Measurements from ENCODE around the gene TMEM214. TPM values are rescaled to one million over a fixed set of nuclear protein-coding genes. Genes with fewer than 3 reads are reported as not detected.

The TMEM214 gene
- total RNA-seq = 49.3 and 60.7 TPM in 2 replicates

GRCh38 chr2:27032495-27033252, at the start of gene TMEM214:
TSS of gene TMEM214 (plus strand) at chr2:27032965. CDS start at chr2:27033016, 51 bp downstream.

GRCh38 chr2:27050996-27051901, 18.5 kb downstream of the TMEM214 start, which contains the start of gene AGBL5:
TSS of gene AGBL5 (plus strand) at chr2:27051668. CDS start at chr2:27052959, 1,291 bp downstream.

DNA sequence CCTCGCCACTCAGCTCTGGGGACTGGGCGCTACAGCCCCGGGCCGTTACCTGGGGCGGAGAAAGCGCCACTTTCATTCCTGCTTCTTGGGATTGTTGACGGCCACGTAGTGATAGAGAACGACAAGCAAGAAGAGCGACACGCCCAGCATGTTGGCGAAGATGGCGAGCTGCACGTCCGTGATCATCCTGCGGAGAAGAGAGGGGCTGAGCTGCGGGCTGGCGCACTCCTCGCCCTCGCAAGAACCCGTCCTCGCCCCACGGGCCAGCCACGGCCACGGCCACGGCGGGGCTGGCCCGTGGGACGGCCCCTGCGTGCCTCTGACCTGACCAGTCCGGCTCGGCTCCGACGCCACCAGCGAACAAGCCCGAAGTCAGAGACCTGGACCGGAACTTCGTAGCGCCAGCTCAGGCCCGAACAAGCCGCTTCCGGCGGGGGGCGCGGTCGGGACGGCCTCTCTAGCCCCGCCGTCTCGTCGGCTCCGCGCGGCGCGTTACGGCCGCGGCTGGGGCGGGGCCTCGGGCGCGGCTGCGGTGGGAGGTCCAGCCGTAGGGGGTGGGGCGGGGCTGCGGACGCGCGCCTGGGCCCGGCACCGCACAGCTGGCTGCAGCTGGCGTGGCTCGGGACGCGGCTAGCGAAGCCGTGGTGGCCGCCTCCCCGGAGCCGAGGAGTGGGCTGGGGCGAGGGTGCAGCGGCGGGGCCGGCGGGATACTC, 38.7 kb downstream of the TMEM214 start, which contains the start of gene OST4:
OST4 (minus strand) TSS at position 378 of the 713 bp plus-strand sequence.

GRCh38 chr2:27078267-27079194, 45.8 kb downstream of the TMEM214 start, which contains the start of gene EMILIN1:
TSS of gene EMILIN1 (plus strand) at chr2:27078615. CDS start at chr2:27079066, 451 bp downstream.

DNA sequence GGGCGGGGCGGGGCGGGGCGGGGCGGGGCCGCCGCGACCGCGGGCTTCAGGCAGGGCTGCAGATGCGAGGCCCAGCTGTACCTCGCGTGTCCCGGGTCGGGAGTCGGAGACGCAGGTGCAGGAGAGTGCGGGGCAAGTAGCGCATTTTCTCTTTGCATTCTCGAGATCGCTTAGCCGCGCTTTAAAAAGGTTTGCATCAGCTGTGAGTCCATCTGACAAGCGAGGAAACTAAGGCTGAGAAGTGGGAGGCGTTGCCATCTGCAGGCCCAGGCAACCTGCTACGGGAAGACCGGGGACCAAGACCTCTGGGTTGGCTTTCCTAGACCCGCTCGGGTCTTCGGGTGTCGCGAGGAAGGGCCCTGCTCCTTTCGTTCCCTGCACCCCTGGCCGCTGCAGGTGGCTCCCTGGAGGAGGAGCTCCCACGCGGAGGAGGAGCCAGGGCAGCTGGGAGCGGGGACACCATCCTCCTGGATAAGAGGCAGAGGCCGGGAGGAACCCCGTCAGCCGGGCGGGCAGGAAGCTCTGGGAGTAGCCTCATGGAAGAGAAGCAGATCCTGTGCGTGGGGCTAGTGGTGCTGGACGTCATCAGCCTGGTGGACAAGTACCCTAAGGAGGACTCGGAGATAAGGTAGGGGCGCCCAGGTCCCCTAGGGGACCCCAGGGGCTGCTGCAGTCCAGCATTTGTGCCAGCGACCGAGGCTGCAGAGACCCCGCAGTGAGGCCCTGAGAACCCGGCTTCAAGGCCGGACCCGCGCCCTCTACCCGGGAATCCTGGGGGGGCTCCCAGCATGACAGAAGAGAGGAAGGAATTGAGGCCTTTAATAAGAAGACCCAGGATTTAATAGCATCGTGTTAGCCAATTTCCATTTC, 54.2 kb downstream of the TMEM214 start, which contains the start of gene KHK:
KHK (plus strand) TSS at position 49 of the 870 bp plus-strand sequence; CDS start at position 537, 488 bp downstream.

Other genes with a start within 250 kb of the TMEM214 start
- 0.30 and 4.5 TPM in 2 replicates for gene CENPA, start 246.9 kb upstream of the TMEM214 start, total RNA-seq
- not detected in 2 replicates for gene DPYSL5, start 184.8 kb upstream of the TMEM214 start, total RNA-seq
- 6.5 and 7.7 TPM in 2 replicates for gene MAPRE3, start 62.3 kb upstream of the TMEM214 start, total RNA-seq
- 25.1 and 25.8 TPM in 2 replicates for gene AGBL5, start 18.7 kb downstream of the TMEM214 start, total RNA-seq
- gene OST4, start 38.7 kb downstream of the TMEM214 start, total RNA-seq = 334 and 797 TPM in 2 replicates
- gene EMILIN1, start 45.6 kb downstream of the TMEM214 start, total RNA-seq = 394 and 462 TPM in 2 replicates
- gene KHK, start 53.8 kb downstream of the TMEM214 start, total RNA-seq = 0.59 and 1.2 TPM in 2 replicates
- 10.4 and 13.2 TPM in 2 replicates for gene CGREF1, start 86.2 kb downstream of the TMEM214 start, total RNA-seq
- gene ABHD1, start 90.8 kb downstream of the TMEM214 start, total RNA-seq = not detected in 2 replicates
- gene PREB, start 101.7 kb downstream of the TMEM214 start, total RNA-seq = 41.3 and 46.9 TPM in 2 replicates
- not detected in 2 replicates for gene PRR30, start 106.4 kb downstream of the TMEM214 start, total RNA-seq
- gene TCF23, start 116.0 kb downstream of the TMEM214 start, total RNA-seq = not detected in 2 replicates
- gene ATRAID, start 179.1 kb downstream of the TMEM214 start, total RNA-seq = 128 and 271 TPM in 2 replicates
- 20.8 and 37.6 TPM in 2 replicates for gene SLC5A6, start 179.3 kb downstream of the TMEM214 start, total RNA-seq
- 32.1 and 72.8 TPM in 2 replicates for gene CAD, start 184.4 kb downstream of the TMEM214 start, total RNA-seq
- 0.09 TPM in 1 of 2 replicates, not detected in the other for gene SLC30A3, start 230.1 kb downstream of the TMEM214 start, total RNA-seq
- gene DNAJC5G, start 242.5 kb downstream of the TMEM214 start, total RNA-seq = not detected in 2 replicates
- gene TRIM54, start 249.5 kb downstream of the TMEM214 start, total RNA-seq = not detected in 2 replicates

All from smooth muscle cell of the umbilical artery (primary cell).